Panc1 (cell line): ENCODE measurements around the gene NRM. TPM values are rescaled to one million over a fixed set of nuclear protein-coding genes. Genes with fewer than 3 reads are reported as not detected.

Experiments
- ATAC-seq: fragments of 200-7000 bp; cut with Tn5 transposase; 2 replicates; pipeline ENCODE4 v1.9.1; 2020; ENCODE audit warnings: mild to moderate bottlenecking, moderate library complexity
- BruUV-seq: library from RNA; stranded (reverse); fragments of 400-500 nt; replicated peaks from 2 replicates; lab custom pipeline; 2021; lab: Mats Ljungman, UMichigan
- CTCF ChIA-PET: fragments of 300-600 bp; sonication (Branson Sonifier 250); formaldehyde crosslinking; loops from one replicate; lab custom pipeline; 2022; ENCODE audit warnings: antibody characterized with exemption; lab: Charles Lee
- POLR2A ChIA-PET: fragments of 300-600 bp; sonication (Branson Sonifier 250); formaldehyde crosslinking; loops from one replicate; lab custom pipeline; 2022; ENCODE audit warnings: antibody characterized with exemption; lab: Charles Lee
- DNase-seq: peaks from one replicate; pipeline ENCODE4 v3.0.0-alpha.2; 2010; ENCODE audit warnings: low read depth, low spot score
- H3K27ac ChIP-seq: 2 replicates; pipeline ENCODE4 v1.5.1; 2011; ENCODE audit warnings: mild to moderate bottlenecking, low read length, inconsistent platforms
- H3K27me3 ChIP-seq: fragments of 200-500 bp; sonication (Bioruptor generic); 2 replicates; pipeline ENCODE4 v1.6.0; 2014; ENCODE audit warnings: low read length, inconsistent platforms; ENCODE audit not compliant: control insufficient read depth, insufficient read depth
- H3K36me3 ChIP-seq: fragments of 200-500 bp; sonication (Bioruptor generic); 2 replicates; pipeline ENCODE4 v1.5.1; 2014; ENCODE audit warnings: inconsistent platforms, mild to moderate bottlenecking, low read length, moderate library complexity; ENCODE audit not compliant: control insufficient read depth, insufficient read depth
- H3K4me1 ChIP-seq: 2 replicates; pipeline ENCODE4 v1.5.1; 2011; ENCODE audit warnings: inconsistent platforms, mild to moderate bottlenecking, low read length, moderate library complexity; ENCODE audit not compliant: control insufficient read depth, insufficient read depth
- H3K4me3 ChIP-seq, 2 experiments: 2 replicates each; pipeline ENCODE4 v1.5.1; 2011 to 2012; ENCODE audit warnings: low read depth in 2 of 2, low read length in 2 of 2, mild to moderate bottlenecking in 2 of 2, inconsistent platforms in 1 of 2, moderate library complexity in 1 of 2
- H3K9me3 ChIP-seq: fragments of 200-500 bp; sonication (Bioruptor generic); 2 replicates; pipeline ENCODE4 v1.5.1; 2014; ENCODE audit warnings: low read depth, mild to moderate bottlenecking, inconsistent platforms, low read length, moderate library complexity; ENCODE audit not compliant: control insufficient read depth, insufficient read depth
- CTCF ChIP-seq: fragments of 450-650 bp; IDR thresholded peaks from 2 replicates; pipeline ENCODE4 v1.5.1; 2017; ENCODE audit warnings: mild to moderate bottlenecking
- POLR2AphosphoS5 ChIP-seq: IDR thresholded peaks from 2 replicates; pipeline ENCODE4 v1.6.1; 2012; ENCODE audit warnings: mild to moderate bottlenecking, low read depth, low read length, moderate library complexity
- REST ChIP-seq, 2 experiments: IDR thresholded peaks; 2 replicates each; pipeline ENCODE4 v1.6.1; 2011 to 2012; ENCODE audit warnings: low read depth in 2 of 2, control low read depth in 1 of 2, low read length in 1 of 2, mild to moderate bottlenecking in 1 of 2, moderate library complexity in 1 of 2; ENCODE audit not compliant: insufficient read depth in 1 of 2
- TCF7L2 ChIP-seq: IDR thresholded peaks from 2 replicates; pipeline ENCODE4 v1.6.1; 2011; ENCODE audit warnings: mild to moderate bottlenecking, low read depth, low read length, inconsistent platforms
- in situ Hi-C: cut with HindIII; loops from 2 replicates; pipeline ENCODE4 v1.10.0; 2016; ENCODE audit warnings: low sequenced_read_pairs, low pct_unique_long_range_greater_than_20kb
- intact Hi-C: fragments of 100-400 bp; cut with micrococcal nuclease; formaldehyde crosslinking; loops from one replicate; pipeline ENCODE4 v1.10.0; 2022; ENCODE audit not compliant: unreplicated experiment
- total RNA-seq: library from RNA; stranded (reverse); gene quantifications from one replicate; pipeline ENCODE4 v1.2.1, GENCODE V29; 2021; ENCODE audit not compliant: unreplicated experiment

NRM gene
- total RNA-seq, 1 experiment from 2014 or later: 21.9 TPM

GRCh38 chr6:30727920-30728553 lies 37.3 kb upstream of the NRM start:
- Histone ChIP-seq H3K9me3 (no peaks in the 10 kb centered on the region), H3K27ac (no peak overlapping the region), H3K27me3 (no peaks in the 10 kb centered on the region), H3K36me3 (peaks cover 15% of the 10 kb centered on the region), H3K4me3 (no peak overlapping the region), H3K4me1 (peaks cover 24% of the 10 kb centered on the region)
- ChIA-PET POLR2A (no interaction called here), CTCF (interaction anchor here (0.6 to 1.0 kb wide), 2 partner anchors 46 to 154 kb away, joined by 3 to 4 read pairs; no protein-coding TSS in a partner anchor)
- TF ChIP-seq REST (IDR thresholded peaks at IDR 0.05; ENCODE audit: insufficient read depth in 1 of 2, low read depth in 2 of 2, low read length in 1 of 2): no peak
- TF ChIP-seq CTCF: peak; percentile 51
- DNase-seq (no peak), ATAC-seq (0 out of 2 replicates have a peak, but pooled peaks have one; percentile 22)
- in situ Hi-C loops: no loop called here
- BruUV-seq: no TSS peak
- intact Hi-C loops: loop anchor here (5.0 kb wide), 1 partner anchor 149 kb away; no protein-coding TSS in a partner anchor

GRCh38 chr6:30726506-30727413 lies 36.0 kb upstream of the NRM start:
- H3K9me3 ChIP-seq: no peaks in the 10 kb centered on the region
- peak; percentile 1; the same call in 1 of the 2 replicates for ATAC-seq
- peaks cover 21% of the 10 kb centered on the region for H3K36me3 ChIP-seq
- no peak overlapping the region for H3K4me3 ChIP-seq
- no peaks in the 10 kb centered on the region for H3K27me3 ChIP-seq
- CTCF ChIA-PET: interaction anchor here (0.5 to 1.7 kb wide), 4 partner anchors 43 to 95 kb away, joined by 3 to 5 read pairs (median 4); no protein-coding TSS in a partner anchor
- H3K27ac ChIP-seq: no peak overlapping the region
- BruUV-seq: no TSS peak
- H3K4me1 ChIP-seq: peaks cover 29% of the 10 kb centered on the region
- POLR2A ChIA-PET: no interaction called here
- no peak for TF ChIP-seq TCF7L2
- TF ChIP-seq POLR2AphosphoS5: no peak
- in situ Hi-C loops: no loop called here
- intact Hi-C loops: loop anchor here (5.0 kb wide), 1 partner anchor 151 kb away; no protein-coding TSS in a partner anchor
- no peak for DNase-seq
